Trophoblast cell (in vitro differentiated cells and primary cell): ENCODE results near the gene ACSM5.
"Not testable (repeated sequence)": the region's sequence is repeated elsewhere in the genome, so short reads cannot be mapped to it uniquely, and the experiment has no call there.

Experiments
- DNase-seq, 2 donors: peaks; one replicate each; pipeline ENCODE4 v3.0.0-alpha.2; 2016
- H2AFZ ChIP-seq: 2 replicates; pipeline ENCODE4 v1.6.1; 2013; ENCODE audit warnings: low read length, moderate library complexity, mild to moderate bottlenecking; ENCODE audit not compliant: insufficient read depth, poor library complexity
- H2AK5ac ChIP-seq: 2 replicates; pipeline ENCODE4 v1.6.1; 2013; ENCODE audit warnings: mild to moderate bottlenecking, low read length
- H2BK120ac ChIP-seq: 2 replicates; pipeline ENCODE4 v1.6.1; 2013; ENCODE audit warnings: low read length, mild to moderate bottlenecking, moderate library complexity; ENCODE audit not compliant: insufficient read depth, poor library complexity
- H2BK12ac ChIP-seq: 2 replicates; pipeline ENCODE4 v1.6.1; 2013; ENCODE audit warnings: mild to moderate bottlenecking, low read length, moderate library complexity
- H2BK5ac ChIP-seq: 2 replicates; pipeline ENCODE4 v1.6.1; 2013; ENCODE audit warnings: low read length, low read depth, moderate library complexity, mild to moderate bottlenecking; ENCODE audit not compliant: poor library complexity
- H3K14ac ChIP-seq: 2 replicates; pipeline ENCODE4 v1.6.1; 2013; ENCODE audit warnings: mild to moderate bottlenecking, low read length
- H3K18ac ChIP-seq: 2 replicates; pipeline ENCODE4 v1.6.1; 2013; ENCODE audit warnings: mild to moderate bottlenecking, low read length
- H3K23ac ChIP-seq: 2 replicates; pipeline ENCODE4 v1.6.1; 2013; ENCODE audit warnings: low read length
- H3K27ac ChIP-seq: 2 replicates; pipeline ENCODE4 v1.5.1; 2013; ENCODE audit warnings: low read depth, mild to moderate bottlenecking, inconsistent platforms, low read length, moderate library complexity
- H3K27me3 ChIP-seq: 2 replicates; pipeline ENCODE4 v1.6.1; 2013; ENCODE audit warnings: inconsistent platforms, mild to moderate bottlenecking, low read length, moderate library complexity; ENCODE audit not compliant: insufficient read depth
- H3K36me3 ChIP-seq, 2 experiments: 1 replicate in 1 of 2; 2 replicates in 1 of 2; pipeline ENCODE4 v1.6.1; 2013; ENCODE audit warnings: low read length in 2 of 2, mild to moderate bottlenecking in 2 of 2, moderate library complexity in 1 of 2; ENCODE audit not compliant: insufficient read depth in 2 of 2, control insufficient read depth in 1 of 2
- H3K4ac ChIP-seq: 2 replicates; pipeline ENCODE4 v1.6.1; 2013; ENCODE audit warnings: low read depth, mild to moderate bottlenecking, low read length, moderate library complexity
- H3K4me1 ChIP-seq, 2 experiments: 1 replicate in 1 of 2; 2 replicates in 1 of 2; pipeline ENCODE4 v1.6.1; 2013; ENCODE audit warnings: low read length in 2 of 2, mild to moderate bottlenecking in 2 of 2, moderate library complexity in 1 of 2; ENCODE audit not compliant: insufficient read depth in 2 of 2, control insufficient read depth in 1 of 2
- H3K4me2 ChIP-seq: 2 replicates; pipeline ENCODE4 v1.6.1; 2013; ENCODE audit warnings: inconsistent platforms, mild to moderate bottlenecking, low read length, moderate library complexity
- H3K4me3 ChIP-seq: 2 replicates; pipeline ENCODE4 v1.5.1; 2013; ENCODE audit warnings: mild to moderate bottlenecking, low read depth, low read length, inconsistent platforms
- H3K79me1 ChIP-seq: one replicate; pipeline ENCODE4 v1.6.1; 2013; ENCODE audit warnings: low read length
- H3K79me2 ChIP-seq: 2 replicates; pipeline ENCODE4 v1.6.1; 2013; ENCODE audit warnings: low read length, mild to moderate bottlenecking; ENCODE audit not compliant: control insufficient read depth, insufficient read depth, poor library complexity
- H3K9ac ChIP-seq: 2 replicates; pipeline ENCODE4 v1.6.1; 2013; ENCODE audit warnings: mild to moderate bottlenecking, low read length
- H3K9me3 ChIP-seq: 2 replicates; pipeline ENCODE4 v1.6.1; 2013; ENCODE audit warnings: low read depth, mild to moderate bottlenecking, control low read depth, inconsistent platforms, low read length; ENCODE audit not compliant: insufficient read depth
- H4K12ac ChIP-seq: 2 replicates; pipeline ENCODE4 v1.6.1; 2013; ENCODE audit warnings: low read depth, mild to moderate bottlenecking, low read length, moderate library complexity
- H4K8ac ChIP-seq: 2 replicates; pipeline ENCODE4 v1.6.1; 2013; ENCODE audit warnings: low read depth, mild to moderate bottlenecking, low read length, moderate library complexity
- H4K91ac ChIP-seq: one replicate; pipeline ENCODE4 v1.6.1; 2013; ENCODE audit warnings: low read depth, mild to moderate bottlenecking, low read length, moderate library complexity
- WGBS: extraction: QIAGEN DNeasy Blood & Tissue Kit; methylation state at CpG from one replicate; pipeline ENCODE4 v1.1.7; 2013; ENCODE audit warnings: missing lambda C conversion rate; ENCODE audit not compliant: insufficient read length, insufficient coverage; ENCODE audit errors: extremely low coverage; 5-methylcytosine and 5-hydroxymethylcytosine counted together

Gene ACSM5

GRCh38 chr16:20477188-20477744 lies 67.9 kb downstream of the ACSM5 start:
- H2BK5ac ChIP-seq, H3K79me1 ChIP-seq, H2AFZ ChIP-seq, H3K4me3 ChIP-seq, H3K9me3 ChIP-seq, H3K9ac ChIP-seq, H4K8ac ChIP-seq, H3K18ac ChIP-seq, H2AK5ac ChIP-seq, H3K14ac ChIP-seq, H2BK120ac ChIP-seq, H3K4ac ChIP-seq, H3K79me2 ChIP-seq, H2BK12ac ChIP-seq, H3K27me3 ChIP-seq, H3K23ac ChIP-seq, H3K27ac ChIP-seq, DNase-seq, H4K91ac ChIP-seq, H3K36me3 ChIP-seq, H3K4me1 ChIP-seq, H4K12ac ChIP-seq, H3K4me2 ChIP-seq: not testable (repeated sequence)
- no CpG with 5 or more reads among the region's 2 CpGs for WGBS

- not testable (repeated sequence) for H3K14ac ChIP-seq, H3K9ac ChIP-seq, H3K27ac ChIP-seq, H3K79me2 ChIP-seq, H2BK120ac ChIP-seq, H2AFZ ChIP-seq, H3K4me2 ChIP-seq, H3K18ac ChIP-seq, H4K12ac ChIP-seq, H3K27me3 ChIP-seq, H3K79me1 ChIP-seq, H3K23ac ChIP-seq, H2AK5ac ChIP-seq, H4K91ac ChIP-seq, H2BK5ac ChIP-seq, H3K4me1 ChIP-seq, H4K8ac ChIP-seq, H3K4ac ChIP-seq, H3K9me3 ChIP-seq, DNase-seq, H2BK12ac ChIP-seq, H3K4me3 ChIP-seq, H3K36me3 ChIP-seq
- no CpG with 5 or more reads among the region's 1 CpG for WGBS
Measured at GRCh38 chr16:20483989-20484388, 74.7 kb downstream of the ACSM5 start.

DNA sequence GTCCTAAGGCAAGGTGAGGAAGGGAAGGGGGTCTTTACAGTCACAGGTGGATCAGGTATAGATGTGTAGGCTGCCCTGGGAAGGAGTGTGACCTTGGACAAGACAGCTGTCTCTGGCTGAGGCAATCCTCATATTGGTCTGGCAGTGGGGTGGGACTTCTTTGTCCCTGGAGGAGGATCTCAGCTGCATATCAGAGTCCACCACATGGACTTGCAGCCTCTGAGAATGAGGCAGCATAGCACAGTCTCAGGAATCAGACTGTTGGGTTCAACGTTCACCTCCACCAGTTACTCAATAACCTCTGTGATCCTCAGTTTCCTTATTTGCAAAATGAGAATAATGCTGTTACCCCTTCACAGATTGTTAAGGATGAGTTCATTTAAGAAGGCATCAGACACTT lies 75.4 kb downstream of the ACSM5 start:
- no peaks in the 10 kb centered on the region for H3K79me1 ChIP-seq
- peaks cover 2% of the 10 kb centered on the region for H3K9me3 ChIP-seq
- H3K23ac ChIP-seq = no peak overlapping the region
- no peaks in the 10 kb centered on the region for H3K79me2 ChIP-seq
- H3K36me3 ChIP-seq = no peaks in the 10 kb centered on the region
- peaks cover 2% of the 10 kb centered on the region for H3K27me3 ChIP-seq
- no peak overlapping the region for H3K4me2 ChIP-seq
- H3K4me1 ChIP-seq = no peaks in the 10 kb centered on the region
- H3K4me3 ChIP-seq = no peak overlapping the region
- no peak overlapping the region for H4K8ac ChIP-seq
- DNase-seq = no peak
- no peak overlapping the region for H3K18ac ChIP-seq
- no CpG with 5 or more reads among the region's 1 CpG for WGBS
- no peak overlapping the region for H4K91ac ChIP-seq
- H2BK5ac ChIP-seq = no peak overlapping the region
- H2BK12ac ChIP-seq = no peak overlapping the region
- no peak overlapping the region for H3K9ac ChIP-seq
- H2AFZ ChIP-seq = no peak overlapping the region
- H2AK5ac ChIP-seq = no peak overlapping the region
- no peak overlapping the region for H4K12ac ChIP-seq
- no peak overlapping the region for H3K27ac ChIP-seq
- H3K4ac ChIP-seq = no peak overlapping the region
- H3K14ac ChIP-seq = no peak overlapping the region
- H2BK120ac ChIP-seq = no peak overlapping the region

GRCh38 chr16:20485408-20485807 lies 76.1 kb downstream of the ACSM5 start:
- no peak overlapping the region for H3K9ac ChIP-seq
- no peak overlapping the region for H2BK5ac ChIP-seq
- H3K79me2 ChIP-seq = no peaks in the 10 kb centered on the region
- H4K91ac ChIP-seq = no peak overlapping the region
- peaks cover 2% of the 10 kb centered on the region for H3K9me3 ChIP-seq
- no peaks in the 10 kb centered on the region for H3K4me1 ChIP-seq
- H3K36me3 ChIP-seq = no peaks in the 10 kb centered on the region
- no peak overlapping the region for H4K12ac ChIP-seq
- H3K4me3 ChIP-seq = no peak overlapping the region
- H3K27me3 ChIP-seq = peaks cover 2% of the 10 kb centered on the region
- no peak overlapping the region for H2AFZ ChIP-seq
- H3K4ac ChIP-seq = no peak overlapping the region
- H4K8ac ChIP-seq = no peak overlapping the region
- no peak overlapping the region for H3K14ac ChIP-seq
- H3K23ac ChIP-seq = no peak overlapping the region
- no peak overlapping the region for H2BK12ac ChIP-seq
- WGBS = no CpG with 5 or more reads among the region's 1 CpG
- no peak for DNase-seq
- no peak overlapping the region for H2AK5ac ChIP-seq
- no peak overlapping the region for H3K27ac ChIP-seq
- H3K79me1 ChIP-seq = no peaks in the 10 kb centered on the region
- no peak overlapping the region for H3K4me2 ChIP-seq
- H2BK120ac ChIP-seq = no peak overlapping the region
- no peak overlapping the region for H3K18ac ChIP-seq
